ENCODE measurements around the gene ZNF740.
A peak's percentile ranks its signal among the peaks of the same experiment; 100 is the strongest.

Gene ZNF740

GRCh38 chr12:53231921-53232645 lies 51.6 kb downstream of the ZNF740 start, which contains the start of gene RARG:
TSS of gene RARG (minus strand) at chr12:53232209. CDS start at chr12:53227545, 4,664 bp downstream.
- no peak for DNase-seq (ENCODE audit: extremely low read depth, low read depth)
- TF ChIP-seq CTCF (IDR thresholded peaks at IDR 0.05; ENCODE audit: low read depth, low read length), result no peak

- TF ChIP-seq CTCF (IDR thresholded peaks at IDR 0.05; ENCODE audit: low read depth, low read length), result no peak
- DNase-seq (ENCODE audit: extremely low read depth, low read depth), result no peak
Observed at GRCh38 chr12:53232646-53233461, 52.3 kb downstream of the ZNF740 start.

- peak; percentile 12 for TF ChIP-seq CTCF (IDR thresholded peaks at IDR 0.05; ENCODE audit: low read depth, low read length)
- no peak for DNase-seq (ENCODE audit: extremely low read depth, low read depth)
Observed at GRCh38 chr12:53233671-53234121, 53.2 kb downstream of the ZNF740 start.

- TF ChIP-seq CTCF (IDR thresholded peaks at IDR 0.05; ENCODE audit: low read depth, low read length), result no peak
- DNase-seq (ENCODE audit: extremely low read depth, low read depth), result no peak
Observed at GRCh38 chr12:53234271-53234914, 53.9 kb downstream of the ZNF740 start.

- TF ChIP-seq CTCF (IDR thresholded peaks at IDR 0.05; ENCODE audit: low read depth, low read length), result no peak
- no peak for DNase-seq (ENCODE audit: extremely low read depth, low read depth)
Observed at GRCh38 chr12:53235164-53235563, 54.6 kb downstream of the ZNF740 start.

- no peak for DNase-seq (ENCODE audit: extremely low read depth, low read depth)
- TF ChIP-seq CTCF (IDR thresholded peaks at IDR 0.05; ENCODE audit: low read depth, low read length), result no peak
Observed at GRCh38 chr12:53235742-53236442, 55.4 kb downstream of the ZNF740 start.
